Activated T-cell treated with anti-CD3 and anti-CD28 coated beads for 4 hours (primary cell): ENCODE data around the gene PIP5K1C.

Source experiments
- DNase-seq: peaks from one replicate; pipeline ENCODE4 v3.0.0-alpha.2; 2020

Gene PIP5K1C

GRCh38 chr19:3622224-3622623 lies 78.0 kb downstream of the PIP5K1C start:
- DNase-seq, result no peak

DNA sequence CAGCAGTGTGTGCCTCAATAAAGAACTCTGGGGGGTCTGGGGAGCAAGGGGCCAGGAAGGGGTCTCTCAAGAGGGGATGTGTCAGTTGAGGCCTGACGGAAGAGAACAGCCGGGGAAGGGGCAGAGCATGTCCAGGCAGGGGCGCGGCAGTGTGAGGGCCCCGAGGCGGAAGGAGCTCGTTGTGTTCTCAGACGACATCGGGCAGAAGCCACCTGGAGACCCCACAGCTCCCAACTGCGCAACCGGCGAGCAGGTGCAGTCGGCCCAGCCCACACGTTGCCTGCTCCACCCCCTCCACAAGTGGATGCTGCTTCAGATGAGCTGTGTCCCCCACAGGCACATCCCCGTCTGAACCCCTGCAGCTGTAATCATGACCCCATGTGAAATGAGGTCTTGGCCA lies 78.6 kb downstream of the PIP5K1C start:
- DNase-seq, result no peak

- DNase-seq, result no peak
Measured at GRCh38 chr19:3620817-3621547, 79.3 kb downstream of the PIP5K1C start.

- DNase-seq, result no peak
Measured at GRCh38 chr19:3620145-3620816, 80.0 kb downstream of the PIP5K1C start.

- DNase-seq, result no peak
Measured at GRCh38 chr19:3619631-3620012, 80.6 kb downstream of the PIP5K1C start.

DNA sequence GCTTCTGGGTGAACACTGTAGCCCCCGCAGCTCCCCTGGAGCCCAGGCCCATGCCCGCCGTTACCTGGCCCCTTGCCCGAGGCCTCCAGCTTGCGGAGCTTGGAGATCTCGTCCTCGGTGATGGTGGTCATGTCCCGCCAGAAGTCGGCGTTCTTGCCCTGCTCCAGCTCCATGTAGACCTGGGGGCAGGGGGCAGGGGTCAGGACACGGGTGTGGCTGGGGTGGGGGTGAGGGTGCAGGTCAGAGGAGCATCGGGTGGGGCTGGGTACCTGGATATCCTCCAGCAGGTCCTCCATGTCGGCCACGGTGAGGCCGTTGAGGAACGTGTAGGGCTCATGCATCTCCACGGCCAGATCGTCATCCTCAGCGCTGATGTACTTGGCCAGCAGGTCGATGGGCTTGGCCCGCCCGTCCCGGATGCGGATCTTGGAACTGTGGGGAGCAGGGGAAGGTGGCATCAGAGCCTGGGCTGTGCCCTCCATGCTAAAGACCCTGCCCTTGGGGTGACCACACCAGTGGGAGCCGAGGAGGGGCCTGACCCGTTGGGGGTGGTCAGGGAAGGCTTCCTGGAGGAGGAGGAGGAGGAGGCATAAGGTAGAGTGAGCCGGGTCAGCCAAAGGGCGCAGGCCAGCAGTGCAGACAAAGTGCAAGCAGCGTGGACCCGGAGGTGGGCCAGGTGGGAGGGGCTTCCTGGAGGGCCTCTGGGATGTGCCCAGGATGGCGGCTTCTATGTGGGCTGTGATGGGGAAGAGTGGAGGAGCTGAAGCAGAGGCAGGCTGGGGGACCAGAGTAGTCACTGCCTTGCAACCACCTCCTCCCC lies 81.2 kb downstream of the PIP5K1C start:
- no peak for DNase-seq

DNA sequence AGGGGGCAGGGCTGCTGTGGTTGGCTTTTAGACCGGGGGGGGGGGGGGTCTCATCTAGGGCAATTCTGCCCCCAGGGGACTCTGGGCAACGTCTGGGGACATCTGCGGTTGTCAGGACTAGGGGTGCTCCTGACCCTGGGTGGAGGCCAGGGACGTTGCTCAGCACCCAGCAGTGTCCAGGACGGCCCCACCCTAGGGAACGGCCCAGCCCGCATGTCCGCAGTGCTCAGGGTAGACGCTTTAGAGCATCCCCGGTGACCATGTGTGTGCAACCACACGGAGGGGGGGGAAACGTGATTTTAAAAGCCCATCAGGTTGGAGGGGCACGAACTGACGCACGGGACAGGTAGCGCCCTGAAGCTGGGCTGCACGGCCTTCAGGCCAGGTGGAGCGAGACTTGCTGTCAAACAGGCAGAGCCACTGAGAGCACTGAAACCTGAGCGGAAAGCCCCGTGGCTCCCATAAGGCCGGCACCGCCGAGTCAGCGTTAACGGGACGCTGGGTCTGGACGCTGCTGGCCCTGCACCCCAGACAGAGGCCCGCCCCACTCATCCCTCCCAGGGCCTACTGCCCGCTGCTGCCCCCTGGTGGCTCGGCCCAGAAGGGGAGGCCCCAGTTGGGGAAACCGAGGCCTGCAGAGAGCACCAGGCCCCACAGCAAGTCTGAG lies 82.0 kb downstream of the PIP5K1C start:
- peak; percentile 38 for DNase-seq

- DNase-seq, result no peak
Measured at GRCh38 chr19:3617463-3617862, 82.8 kb downstream of the PIP5K1C start.

GRCh38 chr19:3615524-3616135 lies 84.6 kb downstream of the PIP5K1C start:
- DNase-seq, result no peak

DNA sequence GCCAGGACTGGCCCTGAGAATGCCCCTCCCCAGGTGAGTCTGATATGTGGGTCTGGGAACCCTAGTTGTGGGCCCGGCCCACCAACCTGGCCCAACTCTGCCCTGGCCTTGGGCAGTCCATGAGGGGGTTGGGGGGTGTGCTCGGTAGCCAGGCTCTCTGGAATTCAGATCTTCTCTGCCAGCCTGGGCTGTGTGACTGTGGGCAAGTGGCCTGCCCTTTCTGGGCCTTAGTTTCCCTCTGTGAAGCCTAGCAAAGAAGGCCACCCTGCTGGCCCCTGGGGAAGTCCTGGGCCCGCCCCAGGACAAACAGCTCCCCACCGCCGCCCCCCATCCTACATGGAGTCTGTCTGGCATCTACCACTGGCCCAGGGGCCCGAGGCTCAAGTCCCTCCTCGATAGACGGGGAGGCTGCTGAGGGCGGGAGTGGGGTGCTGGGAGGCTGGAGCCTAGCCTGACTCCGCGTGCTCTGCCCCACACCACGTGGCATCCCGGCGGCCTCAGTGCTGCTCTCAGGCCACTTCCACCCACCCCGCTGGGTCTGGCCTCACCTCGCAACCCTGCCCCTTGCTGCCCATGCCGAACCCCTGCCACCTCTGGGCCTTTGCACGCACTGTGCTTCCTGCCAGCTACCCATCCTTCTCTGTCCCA lies 85.3 kb downstream of the PIP5K1C start:
- DNase-seq, result no peak

GRCh38 chr19:3613818-3614661 lies 86.2 kb downstream of the PIP5K1C start:
- no peak for DNase-seq

DNA sequence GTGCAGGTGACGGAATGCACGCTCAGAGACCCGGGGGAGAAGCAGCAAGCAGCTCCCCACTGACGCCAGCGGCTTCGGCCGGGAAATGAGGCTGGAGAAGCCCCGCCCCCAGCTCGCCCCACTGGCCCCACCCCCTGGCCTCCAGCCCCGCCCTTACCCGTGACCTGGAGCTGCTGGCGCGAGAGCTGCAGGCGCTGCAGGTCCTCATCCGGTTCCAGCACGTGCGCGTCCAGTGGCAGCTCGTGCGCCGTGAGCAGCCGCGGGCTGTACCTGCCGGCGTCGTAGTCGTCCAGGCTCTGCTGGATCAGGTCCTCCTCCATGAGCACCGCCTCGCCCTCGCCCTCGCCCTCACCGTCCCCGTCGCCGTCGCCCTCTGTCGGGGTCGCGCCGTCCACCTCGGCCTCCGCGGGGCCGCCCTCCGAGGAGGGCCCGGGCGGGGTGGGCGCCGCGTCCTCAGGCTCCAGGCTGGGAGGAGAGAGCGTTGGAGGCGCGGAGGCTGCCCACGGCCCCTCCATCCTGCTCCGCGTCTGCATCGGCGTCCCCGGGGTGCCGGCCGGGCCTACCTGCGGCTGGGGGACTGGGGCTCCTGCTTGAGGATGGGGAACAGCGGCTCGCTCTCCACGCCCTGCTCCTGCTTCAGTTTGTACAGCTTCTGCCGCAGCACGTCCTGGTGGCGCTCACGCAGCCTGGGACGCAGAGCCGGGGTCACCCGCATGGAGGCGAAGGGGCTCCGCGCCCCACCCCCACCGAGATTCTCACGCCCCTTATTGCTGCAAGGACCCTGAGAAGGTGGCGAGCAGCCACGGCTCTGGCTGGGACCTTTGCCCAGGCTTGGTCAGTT lies 87.1 kb downstream of the PIP5K1C start:
- no peak for DNase-seq

DNA sequence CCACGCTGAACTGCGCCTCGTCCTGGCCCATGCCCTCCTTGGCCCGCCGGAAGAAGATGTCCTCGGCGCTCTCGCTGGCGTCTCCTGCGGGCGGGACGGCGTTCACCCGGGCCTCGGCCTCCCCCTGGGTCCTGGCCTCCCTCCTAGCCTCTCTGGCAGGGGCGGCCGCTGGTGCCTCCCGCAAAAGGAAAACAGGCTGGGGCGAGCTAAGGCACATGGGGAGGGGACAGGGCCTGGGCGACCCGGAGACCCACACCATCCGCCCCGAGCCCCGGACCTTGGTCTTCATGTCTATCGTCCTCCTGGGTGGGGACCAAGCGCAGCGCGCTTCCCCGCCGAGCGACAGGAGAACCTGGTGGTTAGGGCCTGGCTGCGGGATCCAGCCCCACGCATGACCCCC lies 87.9 kb downstream of the PIP5K1C start:
- DNase-seq, result no peak

DNA sequence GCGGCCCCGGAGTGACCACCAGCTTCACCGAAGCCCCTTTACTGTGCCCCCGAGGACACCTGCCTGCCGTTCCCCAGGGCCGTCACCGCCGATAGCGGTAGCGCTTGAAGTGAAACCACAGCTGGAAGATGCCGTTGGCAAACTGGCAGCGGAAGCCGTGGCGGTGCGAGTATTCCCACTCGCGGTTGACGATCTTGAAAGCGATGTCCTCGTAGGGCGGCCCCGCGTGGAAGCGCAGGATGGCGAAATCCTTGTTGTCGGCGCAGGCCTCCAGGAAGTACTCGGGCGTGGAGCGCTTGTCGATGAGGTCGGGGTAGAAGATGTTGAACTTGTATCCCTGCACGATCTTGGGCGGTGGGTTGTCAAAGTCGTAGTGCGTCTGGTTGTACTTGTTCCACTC lies 88.4 kb downstream of the PIP5K1C start:
- no peak for DNase-seq

GRCh38 chr19:3610745-3611717 lies 89.2 kb downstream of the PIP5K1C start:
- no peak for DNase-seq

DNA sequence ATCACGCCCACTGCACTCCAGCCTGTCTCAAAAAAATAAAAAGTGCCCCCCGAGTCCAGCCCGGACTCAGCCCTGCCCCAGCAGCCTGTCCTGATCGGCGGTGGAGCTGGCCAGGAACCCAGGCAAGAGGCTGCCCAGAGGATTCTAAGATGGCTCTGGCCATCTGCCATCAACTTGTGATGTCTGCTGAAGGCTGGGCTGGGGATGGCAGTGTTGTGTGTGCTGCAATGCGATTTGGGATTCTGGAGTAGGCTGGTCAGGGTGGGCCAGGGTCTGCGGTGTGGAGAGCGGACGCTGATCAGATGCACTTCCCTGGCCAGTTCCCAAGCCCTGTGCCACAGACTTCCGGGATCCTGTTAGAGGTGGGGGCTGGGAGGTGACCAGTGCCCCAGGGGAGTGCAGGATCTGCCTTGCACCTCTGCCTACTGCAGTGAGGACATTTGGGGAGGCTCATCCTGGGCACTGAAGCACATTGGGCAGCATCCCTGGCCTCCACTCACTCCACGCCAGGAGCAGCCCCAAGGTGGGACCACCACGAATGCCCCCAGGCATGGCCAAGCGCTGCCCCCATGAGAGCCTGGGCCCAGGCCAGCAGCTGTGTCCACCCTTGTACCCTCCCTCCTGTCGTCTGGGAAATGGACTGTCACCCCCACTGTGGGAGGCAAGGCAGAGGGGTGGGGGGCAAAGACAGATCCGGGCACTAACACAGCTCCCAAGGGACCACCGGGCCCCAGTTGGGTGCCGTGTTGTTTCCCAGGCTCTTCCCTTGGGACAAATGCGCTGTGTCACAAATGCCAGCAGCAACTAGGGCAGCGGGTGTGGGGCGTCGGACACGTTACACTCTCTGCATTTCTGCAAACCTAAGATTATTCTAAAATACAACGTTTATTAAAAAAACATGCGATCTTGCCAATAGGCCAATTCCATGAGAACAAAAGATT lies 90.2 kb downstream of the PIP5K1C start:
- DNase-seq, result no peak

- DNase-seq, result no peak
Measured at GRCh38 chr19:3608750-3609322, 91.4 kb downstream of the PIP5K1C start.
